ENCODE measurements around the gene TBL1X. TPM values are rescaled to one million over a fixed set of nuclear protein-coding genes. Genes with fewer than 3 reads are reported as not detected.

Gene TBL1X
- total RNA-seq, result 28.9 and 35.1 TPM in 2 replicates

DNA sequence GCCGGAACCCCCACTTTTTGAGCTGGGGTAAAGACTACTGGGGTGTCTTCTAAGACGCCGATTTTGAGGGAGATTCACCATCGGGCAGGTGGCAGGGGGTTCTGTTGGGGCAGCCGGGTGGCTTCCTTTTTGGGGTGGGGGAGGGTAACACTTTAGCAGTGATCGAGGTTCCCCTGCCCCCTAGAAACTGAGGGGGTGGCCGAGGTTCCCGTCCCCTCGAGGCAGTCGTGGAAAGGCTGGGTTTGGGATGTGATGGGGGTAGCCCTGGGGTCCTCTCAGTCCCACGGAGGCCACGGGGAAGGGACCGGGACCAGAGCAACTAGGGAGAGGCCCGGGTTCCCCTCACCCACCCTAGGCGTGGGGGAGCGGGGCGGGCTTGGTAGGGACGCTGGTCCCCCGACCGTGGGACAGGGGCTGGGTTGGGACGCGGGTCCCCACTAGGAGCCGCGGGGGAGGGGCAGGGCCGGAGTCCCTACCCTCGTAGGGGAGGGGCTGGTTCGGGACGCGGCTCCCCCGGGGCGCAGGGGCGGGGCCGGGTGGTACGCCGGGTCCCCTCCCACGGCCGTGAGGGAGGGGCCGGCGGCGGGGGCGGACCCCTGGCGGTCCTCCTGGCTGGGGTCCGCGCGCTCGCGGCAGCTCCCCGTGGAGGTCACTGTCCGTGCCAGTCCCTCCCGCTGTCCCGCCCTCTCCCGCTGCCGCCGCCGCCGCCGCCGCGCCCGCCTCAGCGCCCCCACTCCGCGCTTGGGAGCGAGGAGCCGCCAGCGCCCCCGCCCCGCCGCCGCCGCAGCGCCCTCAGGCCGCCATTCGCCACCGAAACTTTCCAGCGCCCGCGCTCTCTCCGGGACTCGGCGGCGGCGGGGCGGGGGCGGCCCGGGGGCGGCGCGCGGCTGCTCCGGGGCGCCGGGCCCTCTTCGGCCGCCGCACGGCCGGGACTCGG lies at the start of gene TBL1X:
Gene TBL1X (plus strand): TSS at position 624 of the 937 bp plus-strand sequence. CDS start 188,529 bp downstream, outside the sequence.

DNA sequence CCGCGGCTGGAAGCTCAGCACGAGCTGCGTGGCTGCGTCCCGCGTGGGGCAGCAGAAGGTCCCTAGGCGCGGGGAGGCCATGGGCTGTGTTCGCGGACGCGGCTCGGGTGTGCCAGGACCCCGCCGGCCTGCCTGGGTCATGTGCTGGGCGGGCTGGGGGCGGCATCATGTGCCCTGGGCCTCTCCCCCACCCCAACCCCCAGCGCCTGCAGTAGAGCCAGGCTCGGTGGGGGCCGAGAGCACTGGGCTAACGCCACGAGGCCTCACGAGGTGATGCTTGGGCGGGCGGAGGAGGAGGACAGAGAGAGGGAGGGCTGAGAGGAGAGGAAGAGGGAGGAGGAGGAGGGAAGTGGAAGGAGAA lies 300.9 kb downstream of the TBL1X start, which contains the start of gene GPR143:
Gene GPR143 (minus strand): TSS at position 111 of the 361 bp plus-strand sequence. CDS start 30 bp downstream, at position 81.

GRCh38 chrX:9785944-9786797 lies 321.3 kb downstream of the TBL1X start, which contains the start of gene SHROOM2:
TSS of gene SHROOM2 (plus strand) at chrX:9786429. CDS start at chrX:9786546, 117 bp downstream.

